Hematopoietic multipotent progenitor cell treated with erythropoietin and hydrocortisone succinate and interleukin-3 and kit ligand, for 4 days (in vitro differentiated cells): ENCODE measurements around the gene POU6F2.
"Not testable (repeated sequence)": the region's sequence is repeated elsewhere in the genome, so short reads cannot be mapped to it uniquely, and the experiment has no call there.

Experiments
- DNase-seq: peaks from one replicate; pipeline ENCODE4 v3.0.0-alpha.2; 2015

The POU6F2 gene

DNA sequence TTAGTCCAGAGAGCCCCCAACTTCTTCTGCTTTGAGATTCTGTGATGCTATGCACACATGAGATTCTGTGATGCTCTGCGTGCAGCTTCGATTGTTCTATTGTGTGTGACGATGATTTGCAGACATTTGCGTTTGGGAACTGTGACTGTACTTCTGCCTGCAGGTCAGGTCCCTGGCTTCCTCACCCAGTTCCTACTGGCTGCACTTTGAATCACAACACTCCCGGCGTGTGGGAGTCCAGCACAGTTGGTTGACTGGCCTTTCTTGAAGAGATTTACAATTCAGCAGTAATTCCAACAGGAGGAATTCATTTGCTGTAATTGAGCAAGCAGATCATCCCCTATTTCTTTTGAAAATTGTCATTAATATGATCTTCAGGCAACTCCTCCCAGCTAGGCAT, 336.3 kb downstream of the POU6F2 start:
- no peak for DNase-seq

- no peak for DNase-seq
These were observed 339.4 kb downstream of the POU6F2 start for GRCh38 chr7:39317107-39317506.

DNA sequence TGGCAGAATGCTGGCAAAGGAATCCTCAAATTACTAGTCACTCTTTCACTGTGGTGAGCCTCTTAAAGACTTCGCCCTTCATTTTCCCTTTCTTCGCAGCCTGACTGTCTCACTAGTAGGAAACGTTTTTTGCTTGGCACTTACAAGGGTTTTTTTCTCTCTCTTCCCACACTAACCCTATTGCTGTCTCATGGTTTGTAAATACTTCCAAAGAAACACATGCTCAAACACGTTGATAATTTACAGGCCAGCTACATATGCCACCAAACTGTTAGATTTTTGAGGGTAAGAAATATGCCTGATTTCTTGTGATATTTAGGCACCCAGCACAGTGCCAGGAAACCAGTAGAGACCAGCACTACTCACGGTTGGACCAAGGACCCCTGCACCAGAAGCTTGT, 340.2 kb downstream of the POU6F2 start:
- DNase-seq = no peak

- DNase-seq = no peak
These were observed 343.5 kb downstream of the POU6F2 start for GRCh38 chr7:39321245-39321644.

- no peak for DNase-seq
These were observed 344.3 kb downstream of the POU6F2 start for GRCh38 chr7:39321909-39322498.

GRCh38 chr7:39324139-39324760, 346.5 kb downstream of the POU6F2 start:
- DNase-seq = no peak

GRCh38 chr7:39331607-39332006, 353.9 kb downstream of the POU6F2 start:
- not testable (repeated sequence) for DNase-seq

GRCh38 chr7:39332142-39332541, 354.4 kb downstream of the POU6F2 start:
- DNase-seq = no peak

DNA sequence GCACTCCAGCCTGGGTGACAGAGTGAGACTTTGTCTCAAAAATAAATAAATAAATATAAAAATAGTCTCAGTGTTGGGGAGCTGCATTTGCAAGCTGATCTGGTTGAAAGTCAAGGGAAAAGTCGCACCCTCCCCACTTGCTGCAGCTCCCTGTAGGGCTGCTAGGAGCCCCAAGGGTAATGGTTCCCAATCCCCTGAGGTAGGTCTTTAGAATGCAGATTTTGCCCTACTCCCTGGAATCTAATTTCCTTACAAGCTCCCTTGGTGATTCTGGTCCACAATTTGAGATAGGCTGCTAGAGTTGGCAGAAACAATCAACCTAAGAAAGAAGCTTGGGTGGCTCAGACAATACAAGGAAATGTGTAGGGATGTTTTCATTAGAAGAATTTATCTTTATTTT, 356.0 kb downstream of the POU6F2 start:
- no peak for DNase-seq

GRCh38 chr7:39336442-39336841, 358.7 kb downstream of the POU6F2 start:
- no peak for DNase-seq

GRCh38 chr7:39338716-39339115, 361.0 kb downstream of the POU6F2 start:
- no peak for DNase-seq

DNA sequence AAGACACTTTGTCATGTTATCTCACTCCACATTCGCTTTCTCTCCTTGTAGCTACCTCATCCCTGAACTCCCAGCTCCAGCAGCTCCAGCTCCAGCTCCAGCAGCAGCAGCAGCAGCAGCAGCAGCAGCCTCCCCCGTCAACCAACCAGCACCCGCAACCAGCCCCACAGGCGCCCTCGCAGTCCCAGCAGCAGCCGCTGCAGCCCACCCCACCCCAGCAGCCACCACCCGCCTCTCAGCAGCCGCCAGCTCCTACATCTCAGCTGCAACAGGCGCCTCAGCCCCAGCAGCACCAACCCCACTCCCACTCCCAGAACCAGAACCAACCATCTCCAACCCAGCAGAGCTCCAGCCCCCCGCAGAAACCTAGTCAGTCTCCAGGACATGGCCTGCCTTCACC, 361.9 kb downstream of the POU6F2 start:
- no peak for DNase-seq

DNA sequence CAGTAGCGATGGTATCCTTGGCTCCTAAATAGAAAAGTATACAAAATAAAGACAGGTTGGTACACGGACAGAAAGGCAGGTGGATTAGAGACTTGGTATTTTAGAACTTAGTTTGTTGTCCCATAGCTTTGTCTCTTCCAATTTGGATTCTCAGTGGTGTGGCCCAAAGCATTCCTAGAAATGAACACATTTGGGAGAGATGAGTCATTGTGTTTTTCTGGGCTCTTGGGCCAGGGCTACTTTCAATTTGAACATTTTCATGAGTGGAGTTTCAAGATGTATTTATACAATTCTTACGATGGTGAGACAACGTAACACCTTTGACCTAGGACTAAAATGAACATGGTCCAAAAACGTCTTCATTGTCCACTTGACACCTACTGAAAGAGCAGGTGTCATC, 363.4 kb downstream of the POU6F2 start:
- DNase-seq = no peak

GRCh38 chr7:39342763-39343162, 365.1 kb downstream of the POU6F2 start:
- no peak for DNase-seq

DNA sequence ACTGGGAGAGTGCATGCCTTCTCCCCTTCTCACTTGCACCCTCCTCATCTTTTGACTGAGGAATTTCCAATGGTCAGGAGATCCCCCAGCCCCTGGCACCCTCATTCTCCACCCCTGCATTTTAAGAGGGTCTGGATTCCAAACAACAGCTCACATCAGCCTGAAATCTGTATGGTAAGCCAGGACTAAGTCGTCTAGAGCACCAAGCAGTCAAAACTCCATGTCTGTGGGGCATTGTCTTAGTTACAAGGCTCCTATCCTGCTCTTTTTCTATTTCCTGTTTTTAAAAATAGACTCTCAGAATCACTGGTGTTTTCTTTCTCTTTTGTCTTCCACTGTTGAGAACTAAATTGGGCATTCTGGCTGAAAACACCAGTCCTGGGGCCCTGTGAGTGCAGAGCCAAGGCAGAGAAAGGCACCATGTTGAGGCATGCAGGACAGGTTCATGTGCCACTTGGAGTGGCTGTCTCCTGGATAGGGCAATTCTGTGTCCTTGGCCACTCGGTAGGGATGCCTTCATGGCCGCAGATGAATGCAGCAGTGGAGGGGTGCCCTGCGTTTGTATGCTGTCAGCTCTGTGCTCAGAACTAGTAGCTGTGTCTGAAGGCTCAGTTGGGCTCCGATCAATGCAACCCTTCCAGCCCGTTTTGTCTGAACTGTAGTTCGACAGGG, 371.9 kb downstream of the POU6F2 start:
- DNase-seq = no peak

DNA sequence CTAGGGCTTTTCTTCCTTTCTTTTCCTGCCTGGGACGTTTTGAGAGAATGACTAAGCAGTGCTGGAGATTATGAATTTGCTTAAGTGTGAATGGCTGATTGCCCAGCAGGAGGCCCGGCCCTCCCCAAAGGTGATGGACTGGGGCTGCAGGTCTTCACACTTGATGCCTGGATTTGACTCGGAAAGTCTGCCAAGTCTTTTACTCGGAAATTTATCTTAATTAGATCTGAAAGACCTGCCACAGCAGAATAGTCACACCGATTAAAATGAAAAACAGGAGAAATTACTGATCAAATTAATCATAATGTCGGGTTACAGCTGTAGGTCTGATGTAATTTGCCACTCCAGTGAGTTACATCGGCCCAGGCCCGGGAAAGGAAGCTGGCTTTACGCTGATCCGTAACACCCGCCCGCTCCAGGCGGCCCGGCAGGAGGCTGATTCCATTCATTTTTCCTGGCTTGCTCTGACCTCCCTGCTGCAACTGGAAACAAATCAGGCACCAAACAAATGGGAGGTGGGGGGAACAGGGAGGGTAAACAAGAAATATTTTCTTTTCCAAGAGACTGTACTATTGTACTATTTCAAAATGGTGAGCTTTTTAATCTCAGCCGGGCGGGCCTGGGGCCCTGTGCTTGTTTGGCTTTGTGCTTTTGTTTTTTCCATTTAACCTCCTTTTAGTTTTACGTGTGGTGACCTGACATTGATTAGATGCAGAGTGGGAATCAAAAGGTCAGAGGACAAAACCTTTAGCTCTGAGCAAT, 376.1 kb downstream of the POU6F2 start:
- no peak for DNase-seq

GRCh38 chr7:39355664-39356063, 378.0 kb downstream of the POU6F2 start:
- DNase-seq = no peak

GRCh38 chr7:39356172-39356925, 378.6 kb downstream of the POU6F2 start:
- DNase-seq = no peak

DNA sequence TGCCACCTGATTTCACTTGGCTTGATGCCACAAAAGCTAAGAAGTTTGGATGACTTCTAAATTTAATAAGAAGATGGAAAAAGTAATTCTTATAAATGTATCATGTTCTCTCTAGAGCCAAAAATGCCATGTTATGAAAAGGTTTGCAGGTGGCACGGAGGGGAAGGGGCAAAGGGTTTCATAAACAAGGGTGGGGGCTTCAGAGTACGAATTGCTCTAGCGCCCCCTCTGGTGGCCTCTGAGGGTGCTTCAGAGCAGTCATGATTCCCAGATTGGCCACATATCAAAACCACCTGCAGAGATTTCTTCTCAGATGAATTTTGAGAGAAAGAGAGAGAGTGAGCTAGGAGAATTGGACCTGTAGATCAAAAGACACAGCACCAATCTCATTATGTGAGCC, 379.9 kb downstream of the POU6F2 start:
- peak; percentile 15 for DNase-seq

DNA sequence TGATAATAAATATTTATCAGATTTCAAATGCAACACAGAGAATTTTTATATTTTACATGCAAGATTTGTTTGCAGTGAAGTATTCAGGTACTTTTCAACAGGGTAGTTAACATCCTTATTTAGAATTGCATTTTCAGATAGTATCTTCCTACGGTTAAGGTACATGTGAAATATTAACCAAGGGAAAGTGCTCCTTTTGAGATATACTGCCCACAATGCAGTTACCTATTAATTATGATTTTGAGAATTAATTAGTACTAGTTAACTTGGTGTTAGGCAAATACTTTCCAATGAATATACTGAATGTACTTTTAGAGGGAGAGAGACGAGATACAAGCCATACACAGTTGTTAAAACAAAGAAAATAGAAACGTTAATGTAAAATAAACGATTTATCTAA, 382.3 kb downstream of the POU6F2 start:
- DNase-seq = no peak

- no peak for DNase-seq
These were observed 383.1 kb downstream of the POU6F2 start for GRCh38 chr7:39360766-39361165.

DNA sequence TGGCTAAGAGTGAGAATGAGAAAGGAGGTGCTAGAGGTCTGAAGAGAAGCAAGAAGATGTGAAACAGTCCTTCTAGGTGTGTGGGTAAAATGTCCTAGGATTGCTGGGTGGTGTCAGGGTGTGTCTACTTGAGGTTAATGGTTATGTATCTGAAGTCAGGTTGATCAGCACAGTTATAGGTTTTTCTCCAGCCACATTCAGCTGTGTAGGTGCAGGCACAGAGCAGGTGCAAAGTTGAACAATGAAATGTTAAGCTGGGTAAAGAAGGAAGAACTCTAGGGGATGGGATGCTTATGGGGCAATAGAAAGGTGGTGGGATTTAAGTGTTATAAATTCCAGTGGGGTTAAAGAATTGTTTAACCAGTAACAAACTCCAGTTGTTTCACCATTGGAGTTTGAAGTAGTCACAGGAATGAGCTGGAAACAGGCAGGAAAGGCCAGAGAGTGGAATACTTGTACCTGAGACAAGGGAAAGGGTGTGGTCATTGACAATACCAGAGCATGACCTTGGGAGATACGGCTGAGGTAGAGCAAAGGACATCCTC, 388.1 kb downstream of the POU6F2 start:
- no peak for DNase-seq

DNA sequence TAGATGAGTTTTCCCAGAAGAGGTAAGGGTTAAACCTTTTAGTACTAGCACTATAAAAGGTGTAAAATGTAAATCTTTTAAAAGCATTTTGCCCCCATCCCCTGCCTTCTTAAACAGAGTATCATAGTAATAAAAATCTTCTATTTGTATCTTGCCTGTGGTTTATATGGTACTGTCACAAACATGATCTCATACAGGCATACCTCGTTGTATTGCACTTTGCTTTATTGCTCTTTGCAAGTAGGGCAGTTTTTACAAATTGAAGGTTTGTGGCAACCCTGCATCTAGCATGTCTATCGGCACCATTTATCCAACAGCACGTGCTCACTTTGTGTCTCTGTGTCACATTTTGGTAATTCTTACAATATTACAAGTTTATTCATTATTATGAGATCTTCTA, 389.7 kb downstream of the POU6F2 start:
- no peak for DNase-seq
